Activated naive CD4-positive, alpha-beta T cell treated with anti-CD3 and anti-CD28 coated beads for 36 hours (primary cell): ENCODE data around the gene TUBA4B. TPM values are rescaled to one million over a fixed set of nuclear protein-coding genes. Genes with fewer than 3 reads are reported as not detected.

Experiments used
- CTCF ChIA-PET: fragments of 350-600 bp; sonication (Branson Sonifier 250); formaldehyde crosslinking; loops from one replicate; lab custom pipeline; 2021; ENCODE audit warnings: antibody characterized with exemption; lab: Charles Lee
- DNase-seq: peaks from one replicate; pipeline ENCODE4 v3.0.0-alpha.2; 2020
- H3K27ac Mint-ChIP-seq: one replicate; pipeline ENCODE4 v1.8.0; 2021; ENCODE audit warnings: mild to moderate bottlenecking, mixed read lengths
- H3K27me3 Mint-ChIP-seq: one replicate; pipeline ENCODE4 v1.8.0; 2021; ENCODE audit warnings: low read depth, mixed read lengths
- H3K36me3 Mint-ChIP-seq: one replicate; pipeline ENCODE4 v1.8.0; 2021; ENCODE audit warnings: low read depth, mixed read lengths
- H3K4me1 Mint-ChIP-seq: one replicate; pipeline ENCODE4 v1.8.0; 2021; ENCODE audit warnings: low read depth, mixed read lengths
- H3K4me3 Mint-ChIP-seq: one replicate; pipeline ENCODE4 v1.8.0; 2021; ENCODE audit warnings: mild to moderate bottlenecking, moderate library complexity, mixed read lengths
- H3K9me3 Mint-ChIP-seq: one replicate; pipeline ENCODE4 v1.8.0; 2021; ENCODE audit warnings: mixed read lengths
- intact Hi-C: fragments of 100-400 bp; cut with micrococcal nuclease; formaldehyde crosslinking; loops from one replicate; pipeline ENCODE4 v1.15.1; 2023
- total RNA-seq, 2 experiments: library from RNA; stranded (reverse); gene quantifications; one replicate each; pipeline ENCODE4 v1.2.3, GENCODE V29; 2021

Gene TUBA4B
- total RNA-seq, 2 experiments from 2014 or later = not detected

- Mint-ChIP-seq H3K36me3 (peaks cover 20% of the 10 kb centered on the region), H3K9me3 (no peaks in the 10 kb centered on the region), H3K27me3 (no peaks in the 10 kb centered on the region), H3K27ac (peak overlapping the region; percentile 99), H3K4me1 (peaks cover 51% of the 10 kb centered on the region), H3K4me3 (peak overlapping the region; percentile 98)
- intact Hi-C loops = loop anchor here (1.0 to 5.0 kb wide), 6 partner anchors 9 to 572 kb away; partner anchors contain the start of genes ANKZF1, ATG9A, CHPF and DNAJB2
- no peak for DNase-seq
- CTCF ChIA-PET = interaction anchor here (0.5 to 2.7 kb wide), 10 partner anchors 10 to 73 kb away, joined by 3 to 17 read pairs (median 7); partner anchors contain the start of genes ANKZF1, ATG9A, CNPPD1 and TUBA4A
Observed at GRCh38 chr2:219244789-219245147, 8.3 kb upstream of the TUBA4B start.

GRCh38 chr2:219245148-219245898, 7.7 kb upstream of the TUBA4B start, which contains the start of the genes GLB1L and STK16:
Gene GLB1L (minus strand): TSS chr2:219245444. CDS start chr2:219243573, 1,871 bp downstream.
Gene STK16 (plus strand): TSS chr2:219245479. CDS start chr2:219246000, 521 bp downstream.
- peak within 1 kb of the TSS; percentile 99 for H3K27ac Mint-ChIP-seq
- intact Hi-C loops = loop anchor here (1.0 to 5.0 kb wide), 6 partner anchors 8 to 573 kb away; partner anchors contain the start of genes ANKZF1, ATG9A, CHPF and DNAJB2
- CTCF ChIA-PET = interaction anchor here (0.7 to 2.7 kb wide), 9 partner anchors 10 to 73 kb away, joined by 3 to 17 read pairs (median 8); partner anchors contain the start of genes ANKZF1, ATG9A, CNPPD1 and TUBA4A
- no peaks in the 10 kb centered on the region for H3K27me3 Mint-ChIP-seq
- H3K9me3 Mint-ChIP-seq = no peaks in the 10 kb centered on the region
- peak within 1 kb of the TSS; percentile 98 for H3K4me3 Mint-ChIP-seq
- H3K4me1 Mint-ChIP-seq = peaks cover 57% of the 10 kb centered on the region
- H3K36me3 Mint-ChIP-seq = peaks cover 24% of the 10 kb centered on the region
- peak; percentile 92 for DNase-seq

- no peaks in the 10 kb centered on the region for H3K27me3 Mint-ChIP-seq
- peaks cover 62% of the 10 kb centered on the region for H3K4me1 Mint-ChIP-seq
- H3K27ac Mint-ChIP-seq = peak overlapping the region; percentile 99
- H3K4me3 Mint-ChIP-seq = peak overlapping the region; percentile 98
- intact Hi-C loops = loop anchor here (1.0 to 5.0 kb wide), 6 partner anchors 7 to 574 kb away; partner anchors contain the start of genes ANKZF1, ATG9A, CHPF and DNAJB2
- no peaks in the 10 kb centered on the region for H3K9me3 Mint-ChIP-seq
- CTCF ChIA-PET = interaction anchor here (0.8 to 2.7 kb wide), 8 partner anchors 9 to 74 kb away, joined by 3 to 17 read pairs (median 8); partner anchors contain the start of genes ANKZF1, ATG9A, CNPPD1 and TUBA4A
- H3K36me3 Mint-ChIP-seq = peaks cover 29% of the 10 kb centered on the region
- peak; percentile 58 for DNase-seq
Observed at GRCh38 chr2:219245899-219246230, 7.2 kb upstream of the TUBA4B start.

GRCh38 chr2:219246559-219246958, 6.5 kb upstream of the TUBA4B start:
- H3K9me3 Mint-ChIP-seq = no peaks in the 10 kb centered on the region
- intact Hi-C loops = loop anchor here (5.0 kb wide), 2 partner anchors 296 to 574 kb away; partner anchors contain the start of genes CHPF, RNF25, STK36 and TMEM198
- H3K4me1 Mint-ChIP-seq = peaks cover 69% of the 10 kb centered on the region
- peaks cover 36% of the 10 kb centered on the region for H3K36me3 Mint-ChIP-seq
- DNase-seq = no peak
- H3K4me3 Mint-ChIP-seq = peak overlapping the region; percentile 63
- CTCF ChIA-PET = interaction anchor here (0.8 to 2.7 kb wide), 5 partner anchors 8 to 75 kb away, joined by 3 to 17 read pairs (median 8); partner anchors contain the start of gene TUBA4A
- no peaks in the 10 kb centered on the region for H3K27me3 Mint-ChIP-seq
- H3K27ac Mint-ChIP-seq = peak overlapping the region; percentile 99

GRCh38 chr2:219247678-219248642, 5.1 kb upstream of the TUBA4B start:
- peaks cover 81% of the 10 kb centered on the region for H3K4me1 Mint-ChIP-seq
- peak; percentile 74 for DNase-seq
- peaks cover 42% of the 10 kb centered on the region for H3K36me3 Mint-ChIP-seq
- H3K9me3 Mint-ChIP-seq = no peaks in the 10 kb centered on the region
- peak overlapping the region; percentile 99 for H3K27ac Mint-ChIP-seq
- peak overlapping the region; percentile 63 for H3K4me3 Mint-ChIP-seq
- no peaks in the 10 kb centered on the region for H3K27me3 Mint-ChIP-seq
- CTCF ChIA-PET = interaction anchor here (0.8 to 3.4 kb wide), 7 partner anchors 19 to 51 kb away, joined by 4 to 25 read pairs (median 5); partner anchors contain the start of genes ABCB6, ANKZF1, ATG9A and DNAJB2
- intact Hi-C loops = loop anchor here (5.0 kb wide), 2 partner anchors 294 to 576 kb away; partner anchors contain the start of genes CHPF, RNF25, STK36 and TMEM198

- H3K27ac Mint-ChIP-seq = peak overlapping the region; percentile 99
- intact Hi-C loops = loop anchor here (5.0 kb wide), 2 partner anchors 293 to 577 kb away; partner anchors contain the start of genes CHPF, RNF25, STK36 and TMEM198
- peaks cover 75% of the 10 kb centered on the region for H3K4me1 Mint-ChIP-seq
- H3K27me3 Mint-ChIP-seq = no peaks in the 10 kb centered on the region
- CTCF ChIA-PET = interaction anchor here (1.3 to 3.4 kb wide), 8 partner anchors 19 to 90 kb away, joined by 4 to 25 read pairs (median 6); partner anchors contain the start of genes ANKZF1, ATG9A, CNPPD1 and DNAJB2
- H3K4me3 Mint-ChIP-seq = peak overlapping the region; percentile 39
- H3K9me3 Mint-ChIP-seq = no peaks in the 10 kb centered on the region
- peaks cover 45% of the 10 kb centered on the region for H3K36me3 Mint-ChIP-seq
- no peak for DNase-seq
Observed at GRCh38 chr2:219248845-219249202, 4.2 kb upstream of the TUBA4B start.

GRCh38 chr2:219249203-219249980, 3.7 kb upstream of the TUBA4B start:
- Mint-ChIP-seq H3K4me3 (peak overlapping the region; percentile 39), H3K27ac (peak overlapping the region; percentile 99), H3K36me3 (peaks cover 45% of the 10 kb centered on the region), H3K27me3 (no peaks in the 10 kb centered on the region), H3K9me3 (no peaks in the 10 kb centered on the region), H3K4me1 (peaks cover 72% of the 10 kb centered on the region)
- peak; percentile 66 for DNase-seq
- intact Hi-C loops = loop anchor here (5.0 kb wide), 2 partner anchors 293 to 577 kb away; partner anchors contain the start of genes CHPF, RNF25, STK36 and TMEM198
- CTCF ChIA-PET = interaction anchor here (0.8 to 3.4 kb wide), 10 partner anchors 20 to 90 kb away, joined by 3 to 25 read pairs (median 6); partner anchors contain the start of genes ANKZF1, ATG9A, CNPPD1 and DNAJB2

- Mint-ChIP-seq H3K9me3 (no peaks in the 10 kb centered on the region), H3K36me3 (peaks cover 45% of the 10 kb centered on the region), H3K4me3 (peak overlapping the region; percentile 39), H3K27me3 (no peaks in the 10 kb centered on the region), H3K4me1 (peaks cover 71% of the 10 kb centered on the region), H3K27ac (peak overlapping the region; percentile 99)
- intact Hi-C loops = loop anchor here (5.0 to 10.0 kb wide), 3 partner anchors 368 to 965 kb away; partner anchors contain the start of genes CTDSP1 and WNT10A
- no peak for DNase-seq
- CTCF ChIA-PET = interaction anchor here (0.8 to 3.4 kb wide), 7 partner anchors 27 to 91 kb away, joined by 3 to 25 read pairs (median 6); partner anchors contain the start of genes CNPPD1 and DNAJB2
Observed at GRCh38 chr2:219250049-219250781, 2.8 kb upstream of the TUBA4B start.

- H3K9me3 Mint-ChIP-seq = no peaks in the 10 kb centered on the region
- peak overlapping the region; percentile 95 for H3K27ac Mint-ChIP-seq
- H3K36me3 Mint-ChIP-seq = peaks cover 45% of the 10 kb centered on the region
- DNase-seq = no peak
- H3K4me3 Mint-ChIP-seq = peak overlapping the region; percentile 70
- peaks cover 72% of the 10 kb centered on the region for H3K4me1 Mint-ChIP-seq
- no peaks in the 10 kb centered on the region for H3K27me3 Mint-ChIP-seq
- CTCF ChIA-PET = interaction anchor here (0.7 to 6.1 kb wide), 7 partner anchors 14 to 76 kb away, joined by 3 to 76 read pairs (median 3); partner anchors contain the start of gene DNAJB2
- intact Hi-C loops = loop anchor here (2.0 to 10.0 kb wide), 4 partner anchors 355 to 967 kb away; partner anchors contain the start of genes CTDSP1 and WNT10A
Observed at GRCh38 chr2:219251656-219252055, 1.4 kb upstream of the TUBA4B start.
